GM18861 (cell line): Measurements from ENCODE around the gene PNLIP.

ENCODE experiments used
- ATAC-seq: cut with Tn5 transposase; IDR thresholded peaks from one replicate; pipeline ENCODE4 v1.9.1; 2021; ENCODE audit not compliant: unreplicated experiment

Gene PNLIP

GRCh38 chr10:116567335-116567734, 21.6 kb downstream of the PNLIP start:
- ATAC-seq, result no peak

GRCh38 chr10:116574797-116575196, 29.1 kb downstream of the PNLIP start:
- no peak for ATAC-seq

GRCh38 chr10:116587878-116588591, 42.3 kb downstream of the PNLIP start:
- ATAC-seq, result no peak

- no peak for ATAC-seq
Observed at GRCh38 chr10:116588995-116589394, 43.3 kb downstream of the PNLIP start.

GRCh38 chr10:116589926-116590325, 44.2 kb downstream of the PNLIP start:
- no peak for ATAC-seq

- no peak for ATAC-seq
Observed at GRCh38 chr10:116590590-116591444, 45.1 kb downstream of the PNLIP start, which contains the start of gene PNLIPRP1. PNLIPRP1 (plus strand) TSS chr10:116590959; CDS start chr10:116591130, 171 bp downstream.

- ATAC-seq, result no peak
Observed at GRCh38 chr10:116593139-116593740, 47.5 kb downstream of the PNLIP start.

- ATAC-seq, result no peak
Observed at GRCh38 chr10:116594525-116595035, 48.8 kb downstream of the PNLIP start.

GRCh38 chr10:116596062-116596461, 50.3 kb downstream of the PNLIP start:
- no peak for ATAC-seq

GRCh38 chr10:116597543-116597942, 51.8 kb downstream of the PNLIP start:
- ATAC-seq, result no peak

GRCh38 chr10:116598329-116598728, 52.6 kb downstream of the PNLIP start:
- ATAC-seq, result no peak

- no peak for ATAC-seq
Observed at GRCh38 chr10:116599991-116600390, 54.3 kb downstream of the PNLIP start.

- no peak for ATAC-seq
Observed at GRCh38 chr10:116602648-116603400, 57.1 kb downstream of the PNLIP start.

- no peak for ATAC-seq
Observed at GRCh38 chr10:116606061-116606483, 60.3 kb downstream of the PNLIP start.

- ATAC-seq, result no peak
Observed at GRCh38 chr10:116607336-116607735, 61.6 kb downstream of the PNLIP start.

- no peak for ATAC-seq
Observed at GRCh38 chr10:116608686-116609594, 63.2 kb downstream of the PNLIP start.

GRCh38 chr10:116610443-116611152, 64.9 kb downstream of the PNLIP start:
- no peak for ATAC-seq

- no peak for ATAC-seq
Observed at GRCh38 chr10:116611153-116611545, 65.4 kb downstream of the PNLIP start.
